GM21717 (cell line): ENCODE data around the gene GALNT2.

Source experiments
- ATAC-seq: cut with Tn5 transposase; IDR thresholded peaks from one replicate; pipeline ENCODE4 v1.9.1; 2021; ENCODE audit warnings: mild to moderate bottlenecking, moderate library complexity; ENCODE audit not compliant: unreplicated experiment

The GALNT2 gene

DNA sequence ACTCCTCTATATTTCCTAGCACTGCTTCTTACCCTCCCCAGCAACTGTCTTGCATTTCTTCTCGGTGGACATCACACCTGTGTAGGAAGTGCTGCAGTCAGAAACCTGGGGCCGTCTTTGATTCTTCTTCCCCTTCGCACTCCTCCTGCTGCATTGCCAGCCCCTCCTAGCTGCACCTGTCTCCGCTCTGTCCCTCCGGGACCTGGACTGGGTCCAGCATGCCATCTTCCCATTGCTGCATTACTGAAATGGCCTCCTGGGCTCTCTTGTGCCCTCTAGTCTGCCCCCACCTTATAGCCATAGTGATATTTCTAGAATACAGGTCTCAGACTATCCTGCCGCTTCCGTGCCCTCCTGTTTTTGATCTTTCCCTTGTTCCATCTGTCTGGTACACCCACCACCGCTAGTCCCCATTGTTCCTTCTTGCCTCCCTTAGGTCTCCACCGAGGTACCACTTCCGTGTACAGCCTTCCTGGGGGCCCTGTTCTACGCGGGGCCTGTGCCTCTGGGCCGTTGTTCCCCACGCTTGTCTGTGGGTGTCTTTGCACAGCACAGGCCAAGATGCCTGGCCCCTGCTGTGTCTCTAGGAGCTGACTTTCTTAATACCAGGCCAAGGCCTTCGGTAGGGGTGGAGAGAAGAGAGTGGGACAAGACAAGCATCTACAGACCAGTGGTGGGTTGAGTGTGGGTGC is 107.6 kb downstream of the GALNT2 start:
- ATAC-seq: no peak

DNA sequence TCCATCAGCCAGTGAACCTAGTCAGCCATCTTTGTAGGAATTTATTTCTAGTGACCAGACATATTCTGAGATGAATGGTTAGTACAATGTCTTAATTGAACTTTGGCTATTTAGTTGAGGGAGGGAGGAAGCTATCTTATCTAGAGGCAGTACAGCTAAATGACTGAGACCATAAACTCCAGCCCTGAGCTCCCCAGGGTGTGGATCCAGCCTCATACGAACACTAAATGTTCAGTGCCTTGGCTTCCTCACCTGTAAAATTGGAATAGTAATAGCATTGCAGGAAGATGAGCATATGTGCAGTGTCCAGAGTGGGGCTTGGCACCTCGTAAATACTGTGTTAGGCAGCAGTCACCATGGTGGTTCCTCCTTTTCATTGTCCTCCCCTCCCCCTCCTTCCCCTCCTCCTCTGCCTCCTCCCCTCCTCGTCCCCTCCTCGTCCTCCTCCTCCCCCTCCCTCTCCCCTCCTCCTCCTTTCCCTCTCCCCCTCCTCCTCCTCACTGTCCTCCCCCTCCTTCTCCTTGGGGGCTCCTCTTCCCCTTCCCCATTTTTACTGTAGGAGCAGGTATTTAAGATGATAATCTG is 108.2 kb downstream of the GALNT2 start:
- ATAC-seq: no peak

DNA sequence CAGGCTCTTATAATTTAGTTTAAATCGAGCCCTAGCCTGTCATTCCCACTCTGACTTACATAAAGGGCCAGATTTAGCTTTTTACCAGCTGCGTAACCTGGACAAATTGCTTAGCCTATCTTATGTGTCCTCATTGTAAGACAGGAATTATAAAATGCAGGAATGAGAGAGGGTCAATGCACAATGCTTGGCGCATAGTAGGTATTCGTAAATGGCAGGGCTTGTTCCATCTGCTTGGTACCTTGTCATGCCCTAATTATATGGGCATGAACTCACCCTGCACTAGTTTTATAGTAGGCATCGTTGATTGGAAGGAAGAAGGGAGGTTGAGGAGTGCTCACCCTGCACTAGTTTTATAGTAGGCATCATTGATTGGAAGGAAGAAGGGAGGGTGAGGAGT is 108.8 kb downstream of the GALNT2 start:
- no peak for ATAC-seq

DNA sequence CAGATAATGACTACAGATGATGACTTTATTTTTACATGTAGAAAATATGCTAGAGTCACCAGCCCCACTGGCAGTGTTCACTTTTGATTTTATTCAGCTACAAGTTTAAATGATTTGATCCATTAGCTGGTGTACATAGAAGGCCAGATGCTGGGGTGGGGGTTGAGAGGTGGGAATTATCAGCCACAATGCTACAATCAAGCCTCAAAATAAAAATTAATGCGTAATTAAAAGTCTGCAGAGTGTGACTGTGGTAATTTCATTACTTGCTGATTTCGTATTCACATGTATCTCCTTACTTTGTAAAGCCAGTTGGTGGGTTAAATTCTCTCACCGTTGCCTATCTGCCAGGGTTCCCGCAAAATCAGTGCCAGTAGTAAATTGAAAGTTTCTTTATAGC is 109.3 kb downstream of the GALNT2 start:
- ATAC-seq: no peak

DNA sequence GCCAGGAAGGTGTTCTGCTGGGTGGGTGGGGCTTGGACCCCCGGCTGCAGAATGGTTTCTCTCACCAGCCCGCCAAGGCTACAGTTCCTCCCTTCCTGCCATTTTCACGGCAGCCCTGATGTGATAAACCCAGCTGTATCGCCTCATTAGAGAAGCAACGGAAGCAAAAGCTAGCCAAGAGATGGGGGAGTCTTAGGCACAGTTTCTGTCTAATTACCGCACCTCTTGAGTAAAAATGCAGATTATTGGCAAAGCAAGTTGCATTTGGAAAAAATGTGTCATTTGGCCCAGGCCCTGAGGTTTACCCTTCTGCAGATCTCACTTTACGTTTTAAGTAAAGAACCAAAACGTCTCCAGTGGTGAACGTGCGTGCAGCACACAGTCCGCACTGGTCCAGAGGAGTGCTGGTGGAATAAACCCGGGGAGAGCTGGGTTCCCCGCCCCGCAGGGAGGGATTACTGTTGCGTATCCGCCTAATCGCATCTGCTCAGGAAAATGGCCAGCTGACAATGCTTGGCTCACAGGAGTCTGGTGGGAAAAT is 109.9 kb downstream of the GALNT2 start:
- ATAC-seq: no peak

DNA sequence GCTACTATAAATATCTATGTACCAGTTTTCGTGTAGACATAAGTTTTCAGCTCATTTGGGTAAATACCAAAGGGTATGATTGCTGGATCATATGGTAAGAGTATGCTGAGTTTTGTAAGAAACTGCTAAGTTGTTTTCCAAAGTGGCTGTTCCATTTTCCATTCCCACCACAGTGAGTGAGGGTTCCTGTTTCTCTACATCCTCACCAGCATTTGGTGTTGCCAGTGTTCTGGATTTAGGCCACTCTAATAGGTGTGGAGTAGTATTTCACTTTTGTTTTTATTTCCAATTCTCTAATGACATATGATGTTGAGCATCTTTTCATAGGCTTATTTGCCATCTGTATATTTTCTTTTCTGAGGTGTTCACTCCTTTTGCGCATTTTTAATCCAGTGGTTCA is 112.2 kb downstream of the GALNT2 start:
- ATAC-seq: no peak

GRCh38 chr1:230185076-230186001 is 118.3 kb downstream of the GALNT2 start:
- no peak for ATAC-seq

DNA sequence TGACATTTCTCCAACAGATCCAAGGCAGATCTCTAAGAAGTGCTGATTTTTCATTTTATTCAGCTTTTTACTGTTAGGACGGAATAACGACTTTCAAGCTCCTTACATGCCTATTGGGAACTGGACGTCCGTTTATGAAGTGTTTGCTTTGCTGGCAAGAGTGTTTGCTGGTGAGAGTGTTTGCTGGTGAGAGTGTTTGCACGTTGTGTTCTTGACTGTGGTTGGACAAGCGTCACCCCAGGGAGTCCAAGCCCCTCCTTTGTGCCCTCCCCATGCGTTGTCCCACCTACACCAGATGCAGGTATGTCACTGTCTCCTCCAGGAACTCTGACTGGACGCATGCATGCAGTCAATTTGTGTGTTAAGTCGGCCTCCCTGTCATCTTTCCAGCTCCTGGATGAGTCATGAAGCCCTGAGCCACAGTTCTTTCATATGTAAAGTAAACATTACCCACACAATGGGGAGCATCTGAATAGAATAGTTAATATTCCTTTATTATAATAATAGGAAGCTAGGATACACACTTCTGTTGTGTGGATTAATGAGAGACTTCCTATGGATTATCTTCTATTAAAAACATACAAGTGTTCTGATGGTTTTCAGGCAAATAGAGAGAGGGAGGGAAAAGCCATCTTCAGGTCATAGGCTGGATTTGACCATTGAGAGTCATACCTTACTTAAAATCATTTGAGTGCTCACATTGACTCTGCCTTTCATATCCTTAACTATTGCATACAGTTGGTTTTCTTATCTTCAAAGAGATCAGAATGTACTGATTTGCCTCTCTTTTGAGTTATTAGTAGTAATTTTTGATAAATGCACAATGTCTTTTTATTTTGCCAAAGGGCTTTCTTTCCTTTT is 119.2 kb downstream of the GALNT2 start:
- no peak for ATAC-seq

GRCh38 chr1:230186874-230187273 is 119.8 kb downstream of the GALNT2 start:
- ATAC-seq: no peak

GRCh38 chr1:230187290-230187689 is 120.3 kb downstream of the GALNT2 start:
- no peak for ATAC-seq

- no peak for ATAC-seq
These were observed 121.8 kb downstream of the GALNT2 start for GRCh38 chr1:230188826-230189225.

- no peak for ATAC-seq
These were observed 122.3 kb downstream of the GALNT2 start for GRCh38 chr1:230189341-230189740.

DNA sequence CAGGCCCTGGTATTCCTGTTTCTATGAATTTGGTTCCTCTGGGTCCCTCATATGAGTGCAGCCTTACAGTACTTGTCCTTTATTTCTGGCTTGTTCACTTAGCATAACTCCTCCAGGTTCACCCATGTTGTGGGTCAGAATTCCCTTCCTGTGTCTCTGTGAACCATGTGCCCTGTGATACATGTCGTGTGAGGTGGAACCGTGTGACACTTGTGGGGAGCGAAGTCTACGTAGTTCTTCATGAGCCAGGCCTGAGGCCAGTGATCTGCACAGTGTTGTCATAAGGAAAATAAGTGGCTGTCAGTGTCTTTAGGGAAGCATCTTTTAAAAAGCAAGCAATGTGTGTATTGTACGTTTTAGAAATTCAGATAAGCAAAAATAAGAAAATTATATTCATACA is 122.8 kb downstream of the GALNT2 start:
- no peak for ATAC-seq

DNA sequence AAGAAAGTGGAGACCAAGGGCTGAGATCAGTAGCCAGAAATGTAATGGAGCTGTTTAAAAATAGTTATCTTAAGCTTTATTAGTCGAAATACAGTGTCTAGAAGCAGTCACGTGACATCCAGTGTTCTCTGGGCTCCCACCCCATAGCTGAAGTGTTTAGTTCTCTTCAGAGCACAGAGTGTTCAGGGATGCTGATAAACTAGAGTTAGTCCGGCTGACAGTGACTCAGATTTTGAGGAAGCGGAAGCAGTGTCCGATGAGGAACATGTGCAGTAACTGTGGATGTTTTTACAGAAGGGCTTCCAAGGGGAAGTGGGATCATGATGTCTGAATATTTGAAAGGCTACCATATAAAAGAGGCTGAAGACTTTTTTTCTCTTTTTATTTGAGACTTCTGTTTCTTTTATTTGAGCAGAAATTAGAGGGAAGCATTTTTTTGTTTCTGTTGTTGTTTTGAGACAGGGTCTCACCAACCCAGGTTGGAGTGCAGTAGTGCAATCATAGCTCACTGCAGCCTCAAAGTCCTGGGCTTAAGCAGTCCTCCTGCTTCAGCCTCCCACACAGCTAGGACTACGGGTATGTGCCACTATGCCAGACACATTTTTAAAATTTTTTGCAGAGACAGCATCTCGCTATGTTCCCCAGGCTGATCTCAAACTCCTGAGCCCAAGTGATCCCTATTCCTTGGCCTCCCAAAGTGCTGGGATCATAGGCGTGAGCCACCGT is 124.2 kb downstream of the GALNT2 start:
- ATAC-seq: no peak

- ATAC-seq: no peak
These were observed 124.8 kb downstream of the GALNT2 start for GRCh38 chr1:230191855-230192254.

- no peak for ATAC-seq
These were observed 127.5 kb downstream of the GALNT2 start for GRCh38 chr1:230194525-230194924.

- no peak for ATAC-seq
These were observed 128.2 kb downstream of the GALNT2 start for GRCh38 chr1:230195199-230195598.

GRCh38 chr1:230196077-230196476 is 129.0 kb downstream of the GALNT2 start:
- ATAC-seq: no peak

GRCh38 chr1:230197644-230198567 is 130.9 kb downstream of the GALNT2 start:
- no peak for ATAC-seq
